ENCODE measurements around the gene ERICH3.

ERICH3 gene, protein sequence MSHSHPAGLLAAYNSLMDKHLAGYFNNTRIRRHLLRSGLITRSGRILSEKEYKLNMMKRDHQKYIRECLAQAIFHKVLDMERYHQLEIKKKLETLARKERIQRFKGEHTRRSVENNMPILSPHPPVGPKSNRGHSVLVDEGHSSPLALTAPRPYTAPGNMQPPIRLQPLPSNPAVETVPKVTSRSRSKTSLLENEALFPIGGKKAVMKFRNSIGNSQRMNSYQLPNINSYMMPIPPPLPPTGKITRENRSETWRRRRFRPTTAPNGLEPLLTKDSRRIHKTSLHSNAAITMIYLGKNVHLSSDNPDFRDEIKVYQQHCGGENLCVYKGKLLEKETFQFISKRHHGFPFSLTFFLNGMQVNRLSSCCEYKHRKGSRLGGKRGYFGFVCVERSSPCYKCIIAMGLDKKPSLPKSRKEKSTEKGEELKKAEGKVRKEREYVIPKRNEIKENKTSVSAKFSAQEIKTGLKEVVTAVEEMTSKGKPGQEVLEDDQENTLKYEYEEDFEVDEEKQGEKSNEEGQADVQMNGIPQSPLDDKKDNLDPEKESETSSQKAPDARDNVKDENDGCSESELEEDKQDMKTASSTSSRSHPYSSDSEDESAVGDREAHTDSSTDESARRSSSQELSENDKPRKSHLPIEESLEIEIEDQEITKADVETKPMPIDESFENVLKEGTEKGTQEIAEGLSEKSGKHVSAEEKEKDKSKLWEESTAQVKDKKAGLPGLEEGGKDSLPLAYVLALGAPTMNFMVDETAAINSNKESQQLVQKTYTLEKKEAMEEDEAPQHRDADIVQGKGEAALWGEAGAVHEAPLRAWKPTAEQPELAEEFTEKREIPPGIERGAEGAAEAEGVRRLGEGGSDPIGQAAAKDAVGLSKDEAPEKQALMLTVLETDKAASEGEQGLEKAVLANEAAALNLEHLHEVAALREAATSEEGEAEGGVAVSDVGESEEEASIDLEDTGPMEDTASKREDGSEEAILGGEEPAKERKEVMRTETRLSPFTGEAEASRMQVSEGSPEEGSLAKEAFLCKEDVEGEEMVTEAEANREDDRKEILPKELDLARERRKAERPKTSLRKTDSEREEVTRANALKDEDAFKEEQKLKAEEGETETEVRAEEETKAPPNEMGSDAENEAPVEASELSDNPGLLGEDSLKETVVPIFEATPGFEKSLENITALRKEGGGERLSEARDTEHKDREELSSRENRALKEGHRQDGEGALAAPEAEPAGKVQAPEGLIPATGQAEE (N-terminal part only)

DNA sequence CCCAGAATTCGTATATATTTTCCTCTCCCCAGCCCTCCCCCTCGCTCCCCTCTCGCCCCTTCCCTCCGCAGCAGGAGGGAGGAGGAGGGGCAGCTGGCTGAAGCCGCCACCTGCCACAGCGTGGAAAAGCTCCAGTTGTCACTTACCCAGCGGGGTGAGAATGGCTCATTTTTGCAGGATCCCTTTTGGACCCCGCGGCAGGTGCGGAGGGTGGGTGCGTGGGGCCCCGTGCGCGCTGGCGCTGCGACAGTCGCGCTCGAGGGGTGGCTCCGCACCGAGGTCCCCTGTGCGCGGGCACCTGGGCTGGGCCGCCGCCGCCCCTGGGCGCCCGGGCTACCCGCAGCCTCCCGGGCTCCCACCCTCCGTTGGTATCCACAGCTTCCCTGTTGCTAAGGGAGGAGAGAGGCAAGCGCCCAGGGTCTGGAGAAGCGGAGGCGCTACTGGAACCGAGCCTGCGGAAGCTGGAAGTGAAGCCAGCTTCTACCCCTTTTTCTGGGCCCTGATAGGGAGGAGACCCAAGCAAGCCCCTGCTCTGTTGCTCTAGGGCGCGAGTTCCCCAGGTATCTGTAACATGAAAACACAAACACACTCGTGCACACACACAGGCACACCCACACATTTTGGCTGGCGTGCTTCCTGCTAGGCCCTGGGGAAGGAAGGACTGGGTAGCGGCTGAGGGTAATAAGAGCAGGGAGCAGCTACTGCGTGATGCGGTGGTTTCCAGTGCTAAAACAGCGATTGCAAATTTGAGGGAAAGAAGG lies at the start of gene ERICH3:
Gene ERICH3, minus strand, starts transcription at position 442 of the 761 bp plus-strand sequence. Its CDS starts 273 bp downstream, at position 169.
- DNase-seq, result no peak

DNA sequence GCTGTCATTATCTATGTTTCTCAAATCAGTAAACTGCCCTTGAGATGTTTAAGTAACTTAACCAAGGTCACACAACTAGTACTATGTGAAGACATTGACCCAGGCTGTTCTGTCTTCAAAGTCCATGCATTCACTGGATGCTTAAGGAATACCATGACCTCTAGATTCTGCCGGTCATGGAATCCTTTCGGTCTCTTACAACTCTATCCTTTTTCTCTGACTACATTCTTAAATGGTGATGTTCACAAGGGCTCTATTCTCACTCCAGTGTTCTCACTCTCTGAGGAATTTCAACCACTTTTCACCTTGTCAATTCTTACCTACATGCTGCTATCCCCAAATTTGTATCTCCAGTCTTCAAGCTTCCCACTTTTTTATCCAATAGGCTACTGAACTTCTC lies 44.0 kb upstream of the ERICH3 start:
- DNase-seq, result no peak

DNA sequence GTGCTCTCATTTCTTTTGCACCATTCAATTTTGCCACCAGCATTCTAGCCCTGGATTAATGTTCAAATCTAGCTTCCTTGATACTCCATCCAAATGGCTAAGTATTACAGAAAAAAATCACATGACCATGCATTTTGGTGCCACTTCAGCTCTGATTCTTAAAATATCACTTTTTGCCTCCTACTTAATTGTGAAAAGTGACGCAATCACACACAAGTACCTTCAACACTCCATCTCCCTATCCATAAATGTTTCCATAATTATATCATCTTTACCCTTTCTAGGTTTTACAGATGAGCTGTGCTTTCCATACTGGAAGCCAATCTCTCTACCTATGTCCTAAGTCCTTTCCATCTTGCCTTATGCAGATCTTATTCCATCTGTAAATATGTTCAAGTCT lies 43.2 kb upstream of the ERICH3 start:
- no peak for DNase-seq

DNA sequence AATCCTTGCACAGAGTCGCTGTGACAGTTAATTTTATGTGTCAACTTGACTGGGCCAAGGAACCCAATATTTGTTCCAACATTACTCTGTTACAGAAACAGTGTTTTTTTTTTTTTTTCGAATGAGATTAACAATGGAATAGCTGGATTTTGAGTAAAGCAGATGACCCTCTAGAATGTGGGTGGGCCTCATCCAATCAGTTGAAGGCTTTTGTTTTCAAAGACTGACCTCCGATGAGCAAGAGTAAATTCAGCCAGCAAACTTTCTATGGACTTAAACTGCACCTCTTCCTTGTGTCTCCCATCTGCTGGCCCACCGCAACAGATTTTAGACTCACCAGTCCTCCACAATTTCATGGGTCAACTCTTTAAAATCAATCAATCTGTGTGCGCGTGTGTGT lies 42.2 kb upstream of the ERICH3 start:
- no peak for DNase-seq

DNA sequence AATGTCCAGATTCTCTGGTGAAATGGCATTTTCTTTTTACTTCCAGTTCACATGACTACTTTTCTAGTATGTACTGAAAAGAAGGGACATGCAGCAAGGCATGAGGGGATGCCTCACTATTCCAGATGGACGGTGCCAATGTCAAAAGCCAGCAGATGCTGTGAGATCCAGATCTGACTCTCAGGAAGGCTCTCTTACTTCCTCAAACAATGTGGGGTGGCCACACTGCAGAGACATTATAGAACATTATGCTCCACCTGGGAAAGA lies 41.6 kb upstream of the ERICH3 start:
- DNase-seq, result no peak

DNA sequence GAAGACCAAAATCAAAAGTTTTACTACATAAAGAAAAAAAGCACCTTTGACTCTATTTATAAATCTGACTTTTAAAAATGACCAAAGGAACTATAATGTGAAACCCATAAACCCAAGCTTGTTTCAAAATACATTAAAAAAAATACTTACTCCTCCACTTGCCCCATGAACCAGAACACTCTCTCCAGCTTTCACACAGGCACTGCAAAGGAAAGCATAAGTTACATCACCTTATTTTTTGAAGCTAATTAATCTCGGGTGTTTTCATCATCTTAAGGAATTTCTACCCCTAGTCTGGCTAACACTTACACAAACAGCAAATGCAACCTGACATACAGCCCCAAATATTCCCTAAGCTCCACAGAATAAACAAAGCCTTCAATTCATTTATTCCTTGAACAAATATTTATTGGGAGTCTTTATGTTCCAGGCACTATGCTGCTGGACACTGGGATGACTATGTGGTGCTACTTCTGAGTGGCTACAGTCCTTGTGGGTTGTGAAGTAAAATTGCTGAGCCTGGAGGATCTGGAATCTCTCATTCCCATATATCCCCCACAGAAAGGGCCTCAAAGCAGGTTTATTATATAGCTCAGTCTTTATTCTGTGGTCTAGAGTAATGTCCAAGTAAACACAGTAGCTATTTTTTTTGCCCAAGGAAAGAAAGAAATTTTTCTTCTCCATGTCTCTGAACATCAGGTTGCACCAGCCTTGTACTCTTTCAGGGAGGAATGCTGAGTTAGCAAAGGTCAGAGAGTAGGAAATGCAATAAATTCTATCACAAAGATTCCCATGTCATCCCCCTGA lies 41.0 kb upstream of the ERICH3 start:
- DNase-seq, result no peak

DNA sequence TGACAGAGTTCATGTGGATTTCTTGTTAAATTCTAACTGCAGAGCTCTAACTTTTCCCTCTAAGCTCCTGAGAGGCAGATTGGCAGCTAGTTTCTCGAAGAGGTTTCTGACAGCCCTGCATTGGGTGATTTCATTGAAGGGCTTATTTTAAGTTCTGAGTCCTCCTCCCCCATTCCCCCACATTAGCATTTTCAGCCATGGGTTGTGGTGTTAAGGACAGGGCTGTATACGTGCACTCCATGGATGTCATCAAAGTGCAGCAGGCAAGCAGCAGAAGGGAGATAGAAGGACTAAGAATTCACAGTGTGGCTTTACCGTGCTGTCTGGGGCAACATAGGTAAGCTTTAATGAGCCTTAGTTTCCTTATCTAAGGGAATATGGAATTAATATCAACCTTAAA lies 40.3 kb upstream of the ERICH3 start:
- DNase-seq, result no peak

DNA sequence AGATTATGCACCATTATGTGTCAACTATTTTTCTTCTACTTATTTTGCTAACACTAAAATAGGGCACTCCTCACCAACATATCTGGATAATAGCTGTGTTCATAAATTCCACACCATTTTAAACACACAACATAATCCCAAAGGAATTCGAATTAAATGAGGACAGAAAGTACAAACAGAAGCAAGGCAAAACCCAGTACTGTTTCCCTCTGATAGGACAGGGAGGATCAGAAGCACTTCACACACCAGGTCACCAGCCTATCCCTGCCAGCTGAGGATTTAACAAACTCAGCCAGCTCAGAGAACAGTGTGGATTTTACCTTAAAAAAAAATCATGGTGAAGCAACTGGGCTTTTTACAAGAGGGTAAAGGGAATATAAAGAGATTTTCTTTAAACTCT lies 39.3 kb upstream of the ERICH3 start:
- DNase-seq, result no peak

DNA sequence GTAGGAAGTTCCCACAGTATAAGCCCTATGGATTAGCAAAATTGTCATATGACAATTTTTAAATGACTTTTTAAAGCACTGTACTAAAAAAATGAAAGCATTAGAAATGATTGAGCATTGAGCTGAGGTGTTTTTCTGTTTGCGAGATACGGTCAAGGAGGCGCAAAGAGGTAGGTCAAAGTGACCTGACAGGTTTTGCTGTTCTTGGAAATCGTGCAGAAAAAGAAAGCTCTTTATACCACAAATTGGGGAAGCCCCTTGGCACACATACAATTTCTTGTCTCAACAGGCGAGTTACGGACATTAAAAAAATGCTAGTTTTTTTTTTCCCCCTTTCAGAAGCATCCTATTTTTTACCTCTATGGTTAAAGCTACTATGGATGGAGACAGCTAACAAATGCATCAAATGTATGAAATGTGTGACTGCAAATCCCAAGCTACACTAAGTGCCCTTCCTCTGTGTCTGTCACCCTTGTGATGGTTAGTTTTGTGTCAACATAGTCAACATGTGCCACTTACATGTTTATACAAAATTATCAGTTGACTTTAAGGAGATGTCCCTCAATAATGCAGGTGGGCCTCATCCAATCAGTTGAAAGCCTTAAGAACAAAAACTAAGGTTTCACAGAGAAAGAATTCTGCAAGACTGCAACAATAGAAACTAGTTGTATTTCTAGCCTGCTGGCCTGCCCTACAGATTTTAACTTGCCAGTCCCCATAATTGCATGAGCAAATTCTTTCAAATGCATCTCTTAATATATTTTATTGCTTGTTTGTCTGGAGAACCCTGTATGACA lies 30.0 kb upstream of the ERICH3 start:
- DNase-seq, result no peak

DNA sequence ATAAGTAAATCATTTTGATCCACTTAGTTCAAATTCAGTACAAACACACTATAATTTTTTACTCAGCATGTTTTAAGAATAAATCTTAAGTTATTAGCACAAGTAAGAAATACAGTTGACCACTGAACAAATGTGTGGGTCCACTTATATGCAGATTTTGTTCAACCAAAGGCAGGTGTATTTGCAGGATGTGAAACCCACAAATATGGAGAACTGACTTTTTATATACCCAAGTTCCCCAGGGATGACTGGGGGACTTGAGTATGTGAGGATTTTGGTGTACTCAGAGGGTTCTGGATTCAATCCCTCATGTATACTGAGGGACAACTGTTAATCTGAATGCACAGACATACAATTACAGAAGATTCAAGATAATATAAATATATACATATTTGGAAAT lies 25.7 kb upstream of the ERICH3 start:
- DNase-seq, result no peak

DNA sequence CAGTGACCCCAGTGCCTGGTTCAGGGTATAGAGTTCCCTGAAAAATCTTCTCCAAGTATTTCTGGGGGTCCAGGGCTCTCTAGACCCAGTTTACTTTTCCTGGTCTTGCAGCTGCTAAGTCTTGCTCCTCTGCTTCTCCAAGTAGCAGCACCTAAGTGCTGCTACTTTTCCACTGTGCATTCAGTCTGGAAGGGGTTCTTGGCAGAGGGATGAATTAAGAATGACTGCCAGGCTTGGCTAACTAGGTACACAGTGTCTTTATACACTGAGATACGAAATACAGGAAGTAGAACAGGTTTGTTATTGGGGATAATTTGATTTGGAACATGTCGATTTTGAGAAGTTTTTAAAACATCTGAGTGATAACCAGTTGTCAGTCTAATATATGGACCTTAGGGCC lies 24.2 kb upstream of the ERICH3 start:
- DNase-seq, result no peak

DNA sequence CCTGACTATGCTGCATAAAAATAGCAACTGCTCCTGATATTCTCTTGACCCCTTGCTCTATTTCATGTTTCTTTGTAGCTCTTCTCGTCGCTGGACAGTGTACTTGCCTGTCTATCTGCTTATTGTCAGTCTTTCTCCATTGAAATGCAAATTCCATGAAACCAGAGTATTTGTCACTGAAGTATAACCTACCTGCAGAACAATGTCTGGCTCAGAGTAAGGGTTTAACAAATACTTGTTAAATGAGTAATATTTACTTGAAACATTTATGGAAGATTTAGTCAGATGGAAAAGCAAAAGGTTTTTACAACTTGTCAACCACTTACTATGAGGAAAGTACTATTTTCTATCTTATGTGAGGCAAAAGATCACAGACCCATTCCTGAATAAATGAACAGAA lies 19.9 kb upstream of the ERICH3 start:
- DNase-seq, result no peak

DNA sequence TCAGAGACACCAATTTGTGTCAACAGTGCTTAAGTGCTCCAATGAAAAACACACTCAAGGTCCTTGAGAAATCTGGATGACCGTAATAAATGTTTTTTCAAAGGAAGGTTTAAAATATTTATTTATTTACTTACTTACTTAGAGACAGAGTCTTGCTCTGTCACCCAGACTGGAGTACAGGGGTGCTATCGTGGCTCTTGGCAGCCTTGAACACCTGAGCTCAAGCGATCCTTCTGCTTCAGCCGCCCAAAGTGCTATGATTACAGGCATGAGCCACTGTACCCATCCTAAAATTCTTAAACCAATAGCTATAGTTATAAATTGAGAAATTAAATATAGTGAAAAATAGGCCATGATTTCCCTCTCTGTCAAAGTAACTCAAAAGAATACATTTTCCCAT lies 17.3 kb upstream of the ERICH3 start:
- no peak for DNase-seq

DNA sequence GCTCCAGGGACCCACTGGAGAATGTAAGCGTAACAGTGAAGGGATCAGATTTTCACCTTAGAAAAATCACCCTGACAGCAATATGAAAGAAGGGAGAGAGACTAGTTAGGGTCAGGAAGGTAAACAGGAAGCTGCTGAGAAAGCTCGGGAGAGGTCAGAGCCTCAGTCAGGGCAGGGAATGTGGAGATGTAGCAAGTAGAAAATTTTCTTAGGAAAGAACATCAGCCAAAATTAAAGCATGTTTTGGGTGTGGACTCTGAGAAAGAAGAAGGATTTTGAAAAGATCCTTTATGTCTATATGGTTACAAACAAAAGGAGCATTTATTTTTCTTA lies 16.7 kb upstream of the ERICH3 start:
- DNase-seq, result no peak

DNA sequence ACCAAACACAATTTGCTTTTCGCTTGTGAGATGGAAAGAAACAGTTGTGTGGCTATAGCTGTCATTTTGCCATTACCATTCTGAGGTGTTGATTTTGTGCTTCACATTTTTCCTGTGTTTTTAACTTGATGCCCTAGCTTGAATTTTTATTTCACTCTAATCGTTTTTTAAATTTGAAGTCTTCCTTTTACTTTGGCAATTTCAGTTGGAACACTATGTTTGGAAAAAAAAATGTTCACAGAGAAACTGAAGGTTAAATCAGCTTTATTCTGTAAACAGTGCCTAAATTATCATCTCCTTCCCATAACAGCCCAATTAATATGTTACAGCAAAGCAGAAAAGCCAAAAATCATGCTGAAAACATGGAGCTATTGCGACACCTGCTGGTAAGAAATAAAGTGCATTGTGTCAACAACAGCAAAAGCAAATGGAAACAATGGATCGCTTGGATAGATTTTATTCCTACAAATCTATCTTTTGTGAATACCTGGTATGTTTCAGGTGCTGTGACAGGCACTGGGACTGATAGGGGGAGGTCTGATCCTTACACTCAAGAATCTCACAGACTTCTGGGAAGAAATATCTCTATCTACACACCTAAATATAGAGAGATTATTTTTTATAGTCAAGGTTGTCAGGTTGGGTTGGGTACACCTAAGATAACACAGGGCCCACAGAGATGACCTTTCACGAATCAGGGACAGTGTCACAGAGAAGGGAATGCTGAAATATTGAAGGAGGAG lies 16.2 kb upstream of the ERICH3 start:
- peak; percentile 58 for DNase-seq

DNA sequence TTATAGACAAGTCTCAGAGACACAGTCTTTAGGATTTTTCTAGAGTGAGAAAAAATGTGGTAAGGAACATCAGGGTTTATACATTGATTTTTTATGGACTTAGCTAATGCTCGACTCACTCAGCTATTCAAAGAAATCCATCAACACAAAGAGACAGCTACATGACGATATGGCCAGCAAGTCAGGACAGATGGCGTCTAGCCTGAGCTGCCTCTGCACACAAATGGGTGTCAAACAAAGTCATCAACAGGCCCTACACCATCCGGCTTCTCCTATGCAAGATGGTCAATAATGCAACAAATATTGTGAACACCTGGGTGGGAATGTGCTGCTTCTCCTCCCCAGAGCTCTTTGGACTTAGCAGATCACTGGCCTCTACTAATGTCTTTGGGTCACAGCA lies 13.3 kb upstream of the ERICH3 start:
- no peak for DNase-seq

DNA sequence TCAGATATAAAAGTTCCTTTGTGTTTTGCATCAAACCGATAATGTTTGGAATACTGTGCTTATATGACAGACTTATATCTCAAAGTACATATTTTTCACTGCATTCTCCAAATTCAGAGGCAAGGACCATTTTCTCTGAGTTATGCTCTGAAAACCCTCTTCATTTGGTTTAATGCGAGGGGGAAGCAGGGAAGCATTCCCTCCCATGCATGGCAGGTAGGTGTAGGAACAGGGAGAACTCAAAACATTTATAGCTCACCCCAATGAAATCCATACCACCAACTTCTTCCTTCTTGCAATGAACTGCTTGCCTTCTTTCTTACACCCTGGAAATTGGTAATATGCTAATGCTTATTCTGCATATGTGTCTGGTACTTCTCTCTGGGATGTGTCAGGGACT lies 10.7 kb upstream of the ERICH3 start:
- no peak for DNase-seq

DNA sequence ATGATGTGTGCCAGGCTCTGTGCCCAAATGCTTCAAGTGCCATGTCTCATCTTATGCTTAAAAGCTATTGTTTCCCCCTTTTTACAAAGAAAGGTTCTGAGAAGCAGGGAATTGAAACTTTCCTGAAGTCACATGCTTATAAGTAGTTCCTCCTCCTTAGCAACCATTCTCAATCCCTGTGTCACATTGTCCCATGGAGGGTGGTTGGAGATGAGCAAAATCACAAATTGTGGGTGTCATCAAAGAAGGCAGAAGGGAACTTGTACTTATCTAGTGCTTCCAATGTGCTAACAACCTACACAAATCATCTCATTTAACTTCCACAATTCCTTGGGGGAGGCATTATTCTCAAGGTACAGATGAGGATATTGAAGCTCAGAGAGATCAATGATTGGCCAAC lies 10.1 kb upstream of the ERICH3 start:
- no peak for DNase-seq

DNA sequence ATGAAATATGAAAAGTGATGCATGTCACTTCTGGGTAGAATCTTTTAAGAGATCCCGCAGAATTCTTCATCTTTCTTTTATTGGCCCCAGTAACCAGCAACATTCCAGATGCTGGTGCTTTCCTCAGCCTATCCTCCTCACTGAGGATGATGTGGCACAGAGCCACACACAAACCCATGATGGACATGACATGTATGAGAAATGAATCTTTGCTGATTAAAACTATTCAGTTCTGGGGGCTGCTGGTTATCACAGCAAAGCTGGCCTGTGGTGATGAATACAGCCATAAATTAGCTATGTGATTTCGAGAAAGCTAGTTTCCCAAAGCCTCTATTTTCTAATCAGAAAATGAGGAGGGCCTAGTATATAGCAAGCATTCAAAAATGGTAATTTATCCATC lies 8.3 kb upstream of the ERICH3 start:
- DNase-seq, result no peak

DNA sequence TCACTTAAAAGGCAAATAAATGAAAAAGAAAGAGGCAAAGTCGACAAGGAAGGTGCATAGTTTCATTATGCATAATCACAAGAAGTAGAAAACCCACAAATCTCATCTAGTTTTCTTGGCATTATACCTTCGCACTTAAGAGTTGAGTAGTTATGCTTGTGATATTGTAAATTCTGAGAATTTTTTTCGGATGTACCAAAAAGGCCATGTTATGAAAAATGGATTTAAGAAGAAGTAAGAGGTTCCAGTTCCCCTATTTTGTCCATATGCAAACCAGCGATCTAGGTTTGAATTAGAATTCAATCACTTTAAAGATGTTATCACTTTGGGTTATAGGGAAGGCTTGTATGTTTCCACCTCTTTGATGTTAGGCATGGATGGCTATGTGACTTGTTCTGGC lies 7.9 kb upstream of the ERICH3 start:
- DNase-seq, result no peak

DNA sequence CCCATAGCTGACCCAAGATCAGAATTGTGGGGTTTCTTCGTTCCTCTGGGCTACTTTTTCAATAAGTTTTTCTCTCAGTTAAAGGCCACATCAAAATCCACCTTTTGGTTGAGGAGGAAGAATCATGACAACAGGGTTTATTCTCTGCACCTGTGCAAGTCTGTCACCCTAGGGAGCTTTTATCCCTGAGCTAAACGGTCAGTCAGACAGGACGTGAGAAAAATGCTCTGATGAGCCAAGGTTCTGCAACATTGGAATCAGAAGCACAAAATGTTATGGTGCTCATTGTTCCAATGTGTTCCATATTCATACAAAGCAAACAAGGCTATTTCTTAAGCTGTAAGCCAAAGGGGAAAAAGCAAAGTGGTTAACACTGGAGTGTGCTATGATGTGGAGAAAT lies 7.4 kb upstream of the ERICH3 start:
- no peak for DNase-seq

Data from CD4-positive, alpha-beta T cell treated with Interleukin-21 for 1 hour (primary cell).